ENCODE results near the gene ZNF503. TPM values are rescaled to one million over a fixed set of nuclear protein-coding genes. Genes with fewer than 3 reads are reported as not detected.

Gene ZNF503
- total and polyA plus RNA-seq, 2 experiments from 2014 or later = 0.21 TPM; not detected in 1

GRCh38 chr10:75357500-75357899, 44.1 kb downstream of the ZNF503 start (continued):
- TF ChIP-seq REST (IDR thresholded peaks at IDR 0.05; ENCODE audit: unreplicated experiment) = no peak
- no peak for TF ChIP-seq CTCF (conservative IDR thresholded peaks at IDR 0.05; ENCODE audit: low read depth in 2 of 2)
- no peak for TF ChIP-seq EZH2phosphoT487 (IDR thresholded peaks at IDR 0.05; ENCODE audit: unreplicated experiment)

- peaks cover 2% of the 10 kb centered on the region; the same call in 1 of the 3 replicates for H3K9me3 Mint-ChIP-seq
- no peak overlapping the region for H3K4me3 Mint-ChIP-seq
- no peaks in the 10 kb centered on the region for H3K36me3 Mint-ChIP-seq (ENCODE audit: low read depth)
- H3K36me3 ChIP-seq (ENCODE audit: insufficient read depth) = no peaks in the 10 kb centered on the region
- H3K27me3 ChIP-seq (ENCODE audit: insufficient read depth) = no peaks in the 10 kb centered on the region
- H4K20me1 ChIP-seq (replicated peaks; ENCODE audit: insufficient read depth) = no peaks in the 10 kb centered on the region
- peaks cover 5% of the 10 kb centered on the region; the same call in 1 of the 3 replicates for H3K4me1 Mint-ChIP-seq
- ATAC-seq (peak; percentile 73), DNase-seq (ENCODE audit: low spot score) (peak; percentile 31)
- H3K27ac ChIP-seq (ENCODE audit: low read depth) = no peak overlapping the region
- H3K4me1 ChIP-seq (ENCODE audit: insufficient read depth) = no peaks in the 10 kb centered on the region
- H3K4me2 ChIP-seq = no peak overlapping the region
- peaks cover 8% of the 10 kb centered on the region for H3K27me3 Mint-ChIP-seq (ENCODE audit: insufficient read depth, low read depth, poor library complexity)
- no peak overlapping the region for H3K27ac Mint-ChIP-seq
- no peaks in the 10 kb centered on the region for H3F3A ChIP-seq (replicated peaks; ENCODE audit: low read depth)
- no peaks in the 10 kb centered on the region for H3K79me2 ChIP-seq (replicated peaks; ENCODE audit: insufficient read depth)
- no peak overlapping the region for H3K4me3 ChIP-seq
- no peaks in the 10 kb centered on the region for H3K9me2 ChIP-seq (ENCODE audit: insufficient read depth)
- H2AFZ ChIP-seq = no peak overlapping the region
- TF ChIP-seq ETS1 (IDR thresholded peaks at IDR 0.05) (no peak), ZNF462 (CRISPR knock-in tag; IDR thresholded peaks at IDR 0.05) (no peak), POLR2AphosphoS5 (IDR thresholded peaks at IDR 0.05; ENCODE audit: low read depth) (no peak), NANOG (IDR thresholded peaks at IDR 0.05; ENCODE audit: borderline replicate concordance) (no peak), CTCF (conservative IDR thresholded peaks at IDR 0.05; ENCODE audit: low read depth in 2 of 2) (peak; percentile 32 to 50), CREB1 (CRISPR knock-in tag; IDR thresholded peaks at IDR 0.05; ENCODE audit: low read depth) (no peak)
Observed at GRCh38 chr10:75356484-75356883, 45.1 kb downstream of the ZNF503 start.
